H1 (cell line): ENCODE results near the gene AKAP7. TPM values are rescaled to one million over a fixed set of nuclear protein-coding genes. Genes with fewer than 3 reads are reported as not detected.

ENCODE experiments used
- CTCF ChIA-PET: fragments of 300-600 bp; sonication (Branson Sonifier 250); formaldehyde crosslinking; loops from one replicate; lab custom pipeline; 2021; ENCODE audit not compliant: partially characterized antibody; lab: Charles Lee
- POLR2A ChIA-PET: fragments of 300-600 bp; sonication (Branson Sonifier 250); formaldehyde crosslinking; loops from one replicate; lab custom pipeline; 2021; ENCODE audit warnings: inconsistent platforms; ENCODE audit not compliant: partially characterized antibody; lab: Charles Lee
- DNase-seq, 2 experiments: peaks; one replicate each; pipeline versions ENCODE4 v3.0.0 to v3.0.0-alpha.2; 2010 to 2022; ENCODE audit warnings: low spot score in 2 of 2, low read depth in 1 of 2, mixed read lengths in 1 of 2
- FAIRE-seq: peaks from 2 replicates; lab custom pipeline; 2011; peaks lifted over from hg19 to GRCh38; lab: Jason Lieb, UNC
- H2AFZ ChIP-seq: 2 replicates; pipeline ENCODE4 v1.8.1; 2012; ENCODE audit warnings: low read length, inconsistent platforms
- H2AK5ac ChIP-seq: 2 replicates; pipeline ENCODE4 v1.6.1; 2013; ENCODE audit warnings: low read depth, low read length
- H2BK120ac ChIP-seq: replicated peaks from 2 replicates; pipeline ENCODE3; 2013; ENCODE audit warnings: low read depth, low read length, inconsistent platforms
- H2BK12ac ChIP-seq: 2 replicates; pipeline ENCODE4 v1.6.1; 2013; ENCODE audit warnings: low read depth, low read length
- H2BK15ac ChIP-seq: 2 replicates; pipeline ENCODE4 v1.6.1; 2013; ENCODE audit warnings: low read length
- H2BK20ac ChIP-seq: 2 replicates; pipeline ENCODE4 v1.6.1; 2013; ENCODE audit warnings: low read length
- H2BK5ac ChIP-seq: 2 replicates; pipeline ENCODE4 v1.6.1; 2013; ENCODE audit warnings: low read depth, low read length
- H3K14ac ChIP-seq: 2 replicates; pipeline ENCODE4 v1.6.1; 2013; ENCODE audit warnings: inconsistent platforms; ENCODE audit not compliant: insufficient read length
- H3K18ac ChIP-seq: 2 replicates; pipeline ENCODE4 v1.6.1; 2013; ENCODE audit warnings: low read length; ENCODE audit errors: extremely low read depth
- H3K23ac ChIP-seq: 2 replicates; pipeline ENCODE4 v1.6.1; 2013; ENCODE audit warnings: inconsistent platforms; ENCODE audit not compliant: insufficient read length
- H3K23me2 ChIP-seq: 2 replicates; pipeline ENCODE4 v1.6.1; 2013; ENCODE audit warnings: low read depth, low read length
- H3K27ac ChIP-seq: 2 replicates; pipeline ENCODE4 v1.6.1; 2011; ENCODE audit warnings: low read depth, low read length, inconsistent platforms
- H3K27me3 ChIP-seq, 4 experiments: replicated peaks in 1 of 4; 1 replicate in 1 of 4; 2 replicates in 3 of 4; pipeline versions ENCODE4 v1.6.1 to v1.8.1; 2011 to 2013; ENCODE audit warnings: low read length in 3 of 4, mild to moderate bottlenecking in 3 of 4, inconsistent platforms in 2 of 4, mixed read lengths in 2 of 4, moderate library complexity in 1 of 4; ENCODE audit not compliant: control insufficient read depth in 3 of 4, insufficient read depth in 3 of 4; ENCODE audit errors: extremely low read depth in 1 of 4
- H3K36me3 ChIP-seq, 4 experiments: 2 replicates each; pipeline versions ENCODE4 v1.6.1 to v1.8.1; 2011 to 2013; ENCODE audit warnings: mild to moderate bottlenecking in 4 of 4, low read length in 3 of 4, moderate library complexity in 2 of 4, control low read depth in 1 of 4, inconsistent platforms in 1 of 4; ENCODE audit not compliant: insufficient read depth in 4 of 4, control insufficient read depth in 2 of 4
- H3K4ac ChIP-seq: replicated peaks from 2 replicates; pipeline ENCODE3; 2013; ENCODE audit warnings: low read length, low read depth, mixed read lengths, inconsistent platforms; ENCODE audit not compliant: insufficient read length
- H3K4me1 ChIP-seq, 4 experiments: replicated peaks in 1 of 4; 1 replicate in 1 of 4; 2 replicates in 3 of 4; pipeline versions ENCODE4 v1.6.1 to v1.8.1; 2011 to 2013; ENCODE audit warnings: low read length in 3 of 4, inconsistent platforms in 2 of 4, mixed read lengths in 1 of 4; ENCODE audit not compliant: insufficient read depth in 4 of 4, control insufficient read depth in 3 of 4
- H3K4me2 ChIP-seq, 2 experiments: 2 replicates each; pipeline versions ENCODE4 v1.6.1 to v1.8.1; 2011 to 2013; ENCODE audit warnings: low read depth in 2 of 2, low read length in 2 of 2, control low read depth in 1 of 2, inconsistent platforms in 1 of 2, mild to moderate bottlenecking in 1 of 2; ENCODE audit not compliant: insufficient read depth in 1 of 2
- H3K4me3 ChIP-seq, 4 experiments: fragments of 200-600, 300-600 bp in 1 of 4; sonication (generic), shearing (Covaris generic), sonication (Bioruptor Twin) in 1 of 4; 2 replicates each; pipeline versions ENCODE4 v1.5.1 to v1.8.1; 2011 to 2016; ENCODE audit warnings: low read length in 4 of 4, low read depth in 3 of 4, control low read depth in 2 of 4, inconsistent platforms in 2 of 4, mild to moderate bottlenecking in 2 of 4, mixed read lengths in 1 of 4, moderate library complexity in 1 of 4; ENCODE audit not compliant: insufficient read depth in 2 of 4; ENCODE audit errors: extremely low read depth in 1 of 4
- H3K56ac ChIP-seq: replicated peaks from 2 replicates; pipeline ENCODE3; 2013; ENCODE audit warnings: low read depth, mild to moderate bottlenecking, mixed read lengths, low read length, inconsistent platforms; ENCODE audit not compliant: insufficient read length
- H3K79me1 ChIP-seq: 2 replicates; pipeline ENCODE4 v1.6.1; 2013; ENCODE audit warnings: low read depth, low read length, control low read depth
- H3K79me2 ChIP-seq, 2 experiments: 2 replicates each; pipeline versions ENCODE4 v1.6.1 to v1.8.1; 2012 to 2013; ENCODE audit warnings: low read length in 2 of 2, mild to moderate bottlenecking in 2 of 2, inconsistent platforms in 1 of 2; ENCODE audit not compliant: insufficient read depth in 2 of 2, control insufficient read depth in 1 of 2
- H3K9ac ChIP-seq, 4 experiments: replicated peaks in 1 of 4; 1 replicate in 1 of 4; 2 replicates in 3 of 4; pipeline versions ENCODE4 v1.6.1 to v1.8.1; 2011 to 2013; ENCODE audit warnings: low read depth in 3 of 4, low read length in 3 of 4, control low read depth in 2 of 4, mild to moderate bottlenecking in 2 of 4, moderate library complexity in 2 of 4, inconsistent platforms in 1 of 4; ENCODE audit errors: extremely low read depth in 1 of 4
- H3K9me3 ChIP-seq, 2 experiments: 2 replicates each; pipeline versions ENCODE4 v1.6.1 to v1.8.1; 2012 to 2013; ENCODE audit warnings: mild to moderate bottlenecking in 2 of 2, moderate library complexity in 2 of 2, control low read depth in 1 of 2, inconsistent platforms in 1 of 2, low read depth in 1 of 2, low read length in 1 of 2, mixed read lengths in 1 of 2; ENCODE audit not compliant: insufficient read depth in 2 of 2
- H4K20me1 ChIP-seq, 2 experiments: replicated peaks in 1 of 2; 2 replicates each; pipeline versions ENCODE3 to v1.8.1; 2011 to 2013; ENCODE audit warnings: inconsistent platforms in 2 of 2, low read length in 2 of 2, mild to moderate bottlenecking in 1 of 2; ENCODE audit not compliant: insufficient read depth in 2 of 2, control insufficient read depth in 1 of 2
- H4K5ac ChIP-seq: 2 replicates; pipeline ENCODE4 v1.6.1; 2013; ENCODE audit warnings: low read length, low read depth, mixed read lengths, inconsistent platforms; ENCODE audit not compliant: insufficient read length
- H4K8ac ChIP-seq: 2 replicates; pipeline ENCODE4 v1.8.0; 2013; ENCODE audit warnings: mild to moderate bottlenecking, moderate library complexity, low read length, inconsistent platforms; ENCODE audit not compliant: insufficient read depth; ENCODE audit errors: extremely low read depth
- H4K91ac ChIP-seq: replicated peaks from 2 replicates; pipeline ENCODE3; 2013; ENCODE audit warnings: low read length, mixed read lengths, inconsistent platforms; ENCODE audit not compliant: insufficient read length
- BACH1 ChIP-seq: IDR thresholded peaks from 2 replicates; pipeline ENCODE4 v1.6.1; 2012; ENCODE audit warnings: low read length, improper control_type of control experiment
- CTBP2 ChIP-seq: IDR thresholded peaks from 2 replicates; pipeline ENCODE4 v1.7.0; 2011; ENCODE audit warnings: borderline replicate concordance, mild to moderate bottlenecking, moderate library complexity, mixed read lengths, low read length; ENCODE audit not compliant: insufficient read depth, insufficient read length
- CTCF ChIP-seq, 3 experiments: IDR thresholded peaks; 1 replicate in 2 of 3; 2 replicates in 1 of 3; pipeline versions ENCODE4 v1.5.1 to v1.6.1; 2011; ENCODE audit warnings: low read length in 3 of 3, mild to moderate bottlenecking in 3 of 3, inconsistent platforms in 2 of 3, low read depth in 1 of 3, moderate library complexity in 1 of 3; ENCODE audit not compliant: insufficient read depth in 1 of 3; ENCODE audit errors: control extremely low read depth in 1 of 3
- MAFK ChIP-seq: IDR thresholded peaks from 2 replicates; pipeline ENCODE4 v1.6.1; 2012; ENCODE audit warnings: low read depth, mild to moderate bottlenecking, improper control_type of control experiment, low read length
- POLR2A ChIP-seq, 2 experiments: IDR thresholded peaks; 1 replicate in 1 of 2; 2 replicates in 1 of 2; pipeline ENCODE4 v1.6.1; 2011; ENCODE audit warnings: low read depth in 2 of 2, low read length in 2 of 2, mild to moderate bottlenecking in 2 of 2; ENCODE audit errors: control extremely low read depth in 1 of 2
- RNF2 ChIP-seq: fragments of 200-900, 300-1000 bp; sonication (generic); IDR thresholded peaks from 2 replicates; pipeline ENCODE4 v1.7.1; 2016; ENCODE audit warnings: borderline replicate concordance, low read depth, mild to moderate bottlenecking, antibody characterized with exemption, low read length; ENCODE audit not compliant: poor library complexity, severe bottlenecking; ENCODE audit errors: missing control alignments
- SIX5 ChIP-seq: IDR thresholded peaks from 2 replicates; pipeline ENCODE4 v1.6.1; 2011; ENCODE audit warnings: mild to moderate bottlenecking, low read depth, low read length
- TCF12 ChIP-seq: IDR thresholded peaks from 2 replicates; pipeline ENCODE4 v1.6.1; 2011; ENCODE audit warnings: low read depth, mild to moderate bottlenecking, low read length
- WGBS, 2 experiments: shearing (Covaris generic) in 1 of 2; methylation state at CpG; one replicate each; pipeline versions ENCODE4 v1.1.6 to v1.1.7; 2013 to 2015; ENCODE audit warnings: low lambda C conversion rate in 2 of 2, mixed read lengths in 2 of 2, inconsistent platforms in 1 of 2, low coverage in 1 of 2, missing lambda C conversion rate in 1 of 2; ENCODE audit not compliant: insufficient replicate concordance in 2 of 2, insufficient coverage in 1 of 2, insufficient read length in 1 of 2; ENCODE audit errors: extremely low coverage in 1 of 2, missing lambda C conversion rate in 1 of 2; 5-methylcytosine and 5-hydroxymethylcytosine counted together
- polyA plus RNA-seq, 7 experiments: library from polyadenylated mRNA; depleted of rRNA in 3 of 7; stranded (reverse) in 5 of 7; unstranded in 2 of 7; fragments of >200 nt in 5 of 7; fragments of 200-250 nt in 2 of 7; gene quantifications; 1 replicate in 5 of 7; 2 replicates in 1 of 7; 4 replicates in 1 of 7; pipeline versions ENCODE4 v1.2.1 to v1.2.3, GENCODE V29; 2011 to 2013; ENCODE audit warnings: missing spikeins in 2 of 7, mixed read lengths in 2 of 7
- total RNA-seq: library from RNA; stranded (reverse); fragmentation: NEBNext Ultra II Directional; extraction: Animal tissue kit (Norgen Biotek cat#: 25700); gene quantifications from 2 replicates; pipeline ENCODE4 v1.2.1, GENCODE V29; 2021
- TF ChIP-seq, protein P1 (sequence below): IDR thresholded peaks from 2 replicates; pipeline ENCODE4 v1.6.1; 2011; ENCODE audit warnings: low read length, improper control_type of control experiment

AKAP7 gene
- total and polyA plus RNA-seq, 2 of the 8 experiments (the other 6 are each of a cell fraction or from before 2014, with no cell fraction given): 4.7 to 16.9 TPM

GRCh38 chr6:131205481-131206244 lies 70.4 kb downstream of the AKAP7 start:
- no peak overlapping the region for H4K5ac ChIP-seq
- no peak overlapping the region for H3K14ac ChIP-seq
- H2BK5ac ChIP-seq: no peak overlapping the region
- H4K20me1 ChIP-seq: no peaks in the 10 kb centered on the region
- no peak overlapping the region for H4K91ac ChIP-seq
- no peak overlapping the region for H3K4me3 ChIP-seq
- no peaks in the 10 kb centered on the region for H3K27me3 ChIP-seq
- FAIRE-seq (no peak), DNase-seq (no peak)
- H3K56ac ChIP-seq: no peak overlapping the region
- ChIA-PET POLR2A (no interaction called here), CTCF (interaction anchor here (0.8 to 1.6 kb wide), 5 partner anchors 11 to 328 kb away, joined by 3 read pairs; no protein-coding TSS in a partner anchor)
- H2AK5ac ChIP-seq: no peak overlapping the region
- H2BK120ac ChIP-seq: no peak overlapping the region
- H2BK12ac ChIP-seq: no peak overlapping the region
- H3K4ac ChIP-seq: no peak overlapping the region
- H4K8ac ChIP-seq: no peak overlapping the region
- no peaks in the 10 kb centered on the region for H3K79me2 ChIP-seq
- no peaks in the 10 kb centered on the region for H3K9me3 ChIP-seq
- H2AFZ ChIP-seq: no peak overlapping the region
- H3K9ac ChIP-seq: no peak overlapping the region
- no peaks in the 10 kb centered on the region for H3K79me1 ChIP-seq
- peaks cover 0 to 6% (median 0%) of the 10 kb centered on the region in 4 experiments; a peak in 2 of 7 replicates for H3K4me1 ChIP-seq
- no peaks in the 10 kb centered on the region; the same call in 1 of the 2 replicates for H3K23me2 ChIP-seq
- no peaks in the 10 kb centered on the region for H3K36me3 ChIP-seq
- H3K23ac ChIP-seq: no peak overlapping the region
- no peak overlapping the region for H3K27ac ChIP-seq
- WGBS, 2 experiments: 90% methylated on average over 3 of the region's 3 CpGs; no CpG with 5 or more reads in 1 of the 2 experiments
- H3K18ac ChIP-seq: no peak overlapping the region
- H2BK15ac ChIP-seq: no peak overlapping the region
- H2BK20ac ChIP-seq: no peak overlapping the region
- no peak overlapping the region for H3K4me2 ChIP-seq
- no peak for TF ChIP-seq RNF2
- no peak for TF ChIP-seq SIX5
- no peak for TF ChIP-seq BACH1
- TF ChIP-seq TCF12: no peak
- TF ChIP-seq, protein P1, sequence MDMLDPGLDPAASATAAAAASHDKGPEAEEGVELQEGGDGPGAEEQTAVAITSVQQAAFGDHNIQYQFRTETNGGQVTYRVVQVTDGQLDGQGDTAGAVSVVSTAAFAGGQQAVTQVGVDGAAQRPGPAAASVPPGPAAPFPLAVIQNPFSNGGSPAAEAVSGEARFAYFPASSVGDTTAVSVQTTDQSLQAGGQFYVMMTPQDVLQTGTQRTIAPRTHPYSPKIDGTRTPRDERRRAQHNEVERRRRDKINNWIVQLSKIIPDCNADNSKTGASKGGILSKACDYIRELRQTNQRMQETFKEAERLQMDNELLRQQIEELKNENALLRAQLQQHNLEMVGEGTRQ: no peak
- no peak for TF ChIP-seq MAFK
- no peak for TF ChIP-seq POLR2A (IDR thresholded peaks at IDR 0.05; ENCODE audit: control extremely low read depth in 1 of 2, low read depth in 2 of 2, low read length in 2 of 2)
- no peak for TF ChIP-seq CTBP2
- TF ChIP-seq CTCF (IDR thresholded peaks at IDR 0.05; ENCODE audit: control extremely low read depth in 1 of 3, insufficient read depth in 1 of 3, low read depth in 1 of 3, low read length in 3 of 3): no peak
